ENCODE results near the gene ZNF407.

ZNF407 gene

DNA sequence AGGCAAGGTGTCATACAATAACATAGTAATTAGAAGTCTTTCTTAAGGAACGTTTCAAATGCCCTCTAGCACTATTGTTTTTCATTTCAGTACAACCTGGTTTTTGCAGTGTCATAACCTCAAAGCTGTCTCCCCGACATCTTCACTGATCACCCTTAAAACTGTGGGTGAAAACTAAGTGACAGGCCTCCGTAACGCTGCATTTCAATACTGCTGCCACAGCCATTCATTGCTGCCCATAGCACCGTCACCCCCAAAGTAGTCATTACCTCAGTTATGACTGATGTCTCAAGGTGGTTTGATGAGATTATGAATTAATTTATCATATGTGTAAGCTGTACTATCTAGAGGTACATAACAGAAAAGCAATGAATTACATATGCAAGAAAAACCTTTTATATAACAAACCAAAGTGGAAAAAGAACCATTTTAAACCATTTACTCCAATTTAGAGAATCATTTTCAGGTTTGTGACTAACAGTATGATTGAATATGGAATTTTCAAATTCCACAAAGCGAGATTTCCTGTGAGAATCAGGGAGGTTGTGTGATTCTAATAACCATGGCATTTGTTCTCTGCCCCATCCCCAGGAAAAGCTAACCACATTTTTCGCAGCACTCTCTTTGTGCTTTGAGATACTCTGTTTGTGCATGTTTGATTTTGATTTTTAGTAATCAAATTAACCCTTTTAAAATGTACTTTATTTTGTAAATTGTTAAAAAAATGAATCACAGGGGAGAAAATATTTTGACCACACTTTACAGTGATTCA, 348.3 kb downstream of the ZNF407 start:
- TF ChIP-seq, protein P1, sequence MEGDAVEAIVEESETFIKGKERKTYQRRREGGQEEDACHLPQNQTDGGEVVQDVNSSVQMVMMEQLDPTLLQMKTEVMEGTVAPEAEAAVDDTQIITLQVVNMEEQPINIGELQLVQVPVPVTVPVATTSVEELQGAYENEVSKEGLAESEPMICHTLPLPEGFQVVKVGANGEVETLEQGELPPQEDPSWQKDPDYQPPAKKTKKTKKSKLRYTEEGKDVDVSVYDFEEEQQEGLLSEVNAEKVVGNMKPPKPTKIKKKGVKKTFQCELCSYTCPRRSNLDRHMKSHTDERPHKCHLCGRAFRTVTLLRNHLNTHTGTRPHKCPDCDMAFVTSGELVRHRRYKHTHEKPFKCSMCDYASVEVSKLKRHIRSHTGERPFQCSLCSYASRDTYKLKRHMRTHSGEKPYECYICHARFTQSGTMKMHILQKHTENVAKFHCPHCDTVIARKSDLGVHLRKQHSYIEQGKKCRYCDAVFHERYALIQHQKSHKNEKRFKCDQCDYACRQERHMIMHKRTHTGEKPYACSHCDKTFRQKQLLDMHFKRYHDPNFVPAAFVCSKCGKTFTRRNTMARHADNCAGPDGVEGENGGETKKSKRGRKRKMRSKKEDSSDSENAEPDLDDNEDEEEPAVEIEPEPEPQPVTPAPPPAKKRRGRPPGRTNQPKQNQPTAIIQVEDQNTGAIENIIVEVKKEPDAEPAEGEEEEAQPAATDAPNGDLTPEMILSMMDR (IDR thresholded peaks at IDR 0.05; ENCODE audit: low read depth, low read length) = no peak
- Histone ChIP-seq H3K27me3 (no peaks in the 10 kb centered on the region), H3K36me3 (no peaks in the 10 kb centered on the region), H3K4me1 (no peaks in the 10 kb centered on the region), H3K9me3 (no peaks in the 10 kb centered on the region), H3K4me3 (ENCODE audit: low read depth, low read length) (no peak overlapping the region)
- no peak for DNase-seq

DNA sequence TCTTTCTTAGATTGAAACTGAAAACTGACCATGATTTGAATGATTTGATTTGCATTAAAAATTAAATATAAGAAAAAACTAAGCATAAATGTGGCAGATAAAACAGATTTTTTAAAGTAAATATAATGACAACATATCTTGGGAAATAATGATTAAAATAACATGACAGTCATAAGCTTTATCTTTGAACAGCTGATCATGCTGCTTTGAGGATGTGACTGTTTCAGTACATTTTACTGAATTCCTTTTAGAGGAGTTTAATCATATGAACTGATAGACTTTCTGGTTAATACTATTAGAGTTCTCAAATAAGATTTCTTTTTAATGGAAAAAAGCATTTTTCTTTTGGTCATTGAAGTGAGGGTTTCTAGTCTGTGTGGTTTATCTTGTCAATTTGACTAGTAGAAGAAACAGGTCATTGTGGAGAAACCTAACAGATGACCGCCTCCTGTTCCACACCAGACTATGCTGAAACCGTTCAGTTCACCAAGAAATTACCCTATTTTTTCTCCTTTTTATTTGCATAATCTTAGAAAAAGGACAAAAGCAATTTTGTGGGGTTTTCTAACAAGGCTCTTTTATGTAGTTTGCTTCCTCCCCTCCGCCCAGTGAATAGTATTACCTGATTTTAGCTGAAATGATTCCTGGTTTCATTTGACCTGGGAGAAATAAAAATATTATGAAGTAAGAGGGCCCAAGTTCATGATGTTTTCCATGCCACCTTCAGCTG, 349.1 kb downstream of the ZNF407 start:
- Histone ChIP-seq H3K4me3 (ENCODE audit: low read depth, low read length) (no peak overlapping the region), H3K4me1 (no peaks in the 10 kb centered on the region), H3K9me3 (no peaks in the 10 kb centered on the region), H3K27me3 (no peaks in the 10 kb centered on the region), H3K36me3 (no peaks in the 10 kb centered on the region)
- no peak for DNase-seq
- TF ChIP-seq, protein P1 (IDR thresholded peaks at IDR 0.05; ENCODE audit: low read depth, low read length) = no peak

DNA sequence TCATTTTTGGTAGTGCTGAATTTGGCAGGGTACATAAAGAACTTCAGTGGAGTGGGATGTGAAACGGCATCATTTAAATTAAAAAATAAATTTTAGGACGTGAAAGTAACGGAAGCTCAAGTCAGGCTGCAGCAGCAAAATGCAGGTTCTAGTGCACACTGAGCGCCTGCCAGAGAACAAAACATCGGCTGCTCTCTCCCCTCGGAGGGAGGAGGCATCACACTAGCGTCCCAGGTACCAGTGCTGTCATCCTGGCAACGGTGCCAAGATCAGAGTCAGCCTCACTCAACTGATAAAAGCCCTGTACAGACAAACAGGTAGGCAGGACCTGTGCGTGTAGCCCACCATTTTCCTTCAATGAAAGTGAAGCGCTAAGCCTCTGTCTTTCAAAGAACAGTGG, 349.7 kb downstream of the ZNF407 start:
- H3K4me1 ChIP-seq = no peaks in the 10 kb centered on the region
- no peaks in the 10 kb centered on the region for H3K36me3 ChIP-seq
- no peak for DNase-seq
- H3K27me3 ChIP-seq = no peaks in the 10 kb centered on the region
- TF ChIP-seq, protein P1 (IDR thresholded peaks at IDR 0.05; ENCODE audit: low read depth, low read length) = no peak
- no peak overlapping the region for H3K4me3 ChIP-seq (ENCODE audit: low read depth, low read length)
- no peaks in the 10 kb centered on the region for H3K9me3 ChIP-seq

DNA sequence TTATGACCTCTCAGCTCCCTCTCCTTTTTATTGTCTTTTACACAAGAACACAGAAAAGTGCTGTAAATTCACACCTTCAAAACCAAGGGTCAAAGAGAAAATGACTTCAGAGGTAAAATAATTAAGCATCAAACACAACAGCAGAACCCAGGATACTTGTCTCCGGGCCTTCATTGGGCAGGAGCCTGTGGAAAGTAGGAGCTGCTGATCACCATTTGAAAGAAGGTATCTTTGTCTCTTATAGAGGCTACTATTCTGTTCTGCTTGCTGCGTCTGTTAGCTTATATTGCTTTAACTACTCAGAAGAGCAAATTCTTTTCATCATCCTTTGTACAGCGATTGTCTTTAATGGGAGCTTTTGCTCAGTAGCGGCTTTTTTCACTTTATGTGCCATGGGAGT, 350.2 kb downstream of the ZNF407 start:
- TF ChIP-seq, protein P1 (IDR thresholded peaks at IDR 0.05; ENCODE audit: low read depth, low read length) = no peak
- Histone ChIP-seq H3K36me3 (no peaks in the 10 kb centered on the region), H3K4me3 (ENCODE audit: low read depth, low read length) (no peak overlapping the region), H3K9me3 (no peaks in the 10 kb centered on the region), H3K27me3 (no peaks in the 10 kb centered on the region), H3K4me1 (no peaks in the 10 kb centered on the region)
- DNase-seq = no peak

DNA sequence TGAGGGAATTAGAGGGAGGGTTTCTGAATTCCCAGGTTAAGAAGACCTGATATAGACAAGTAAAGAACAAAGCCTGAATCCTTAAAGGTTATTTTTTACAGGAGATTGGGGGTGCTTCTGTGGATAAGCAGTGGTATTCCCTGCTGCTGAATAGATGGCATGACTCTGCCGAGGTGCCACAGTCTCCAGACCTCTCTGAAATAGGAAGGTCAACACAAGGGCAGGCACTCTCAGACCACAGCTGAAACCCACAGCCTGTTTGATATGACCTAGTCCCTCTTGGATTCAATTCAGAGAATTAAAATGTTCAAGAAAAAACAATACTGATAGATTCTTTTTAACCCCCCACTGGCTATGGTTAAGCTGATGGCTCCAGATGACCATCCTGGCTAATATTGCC, 351.9 kb downstream of the ZNF407 start:
- H3K9me3 ChIP-seq = no peaks in the 10 kb centered on the region
- no peaks in the 10 kb centered on the region for H3K4me1 ChIP-seq
- no peak for DNase-seq
- H3K36me3 ChIP-seq = no peaks in the 10 kb centered on the region
- no peak overlapping the region for H3K4me3 ChIP-seq (ENCODE audit: low read depth, low read length)
- no peaks in the 10 kb centered on the region for H3K27me3 ChIP-seq
- TF ChIP-seq, protein P1 (IDR thresholded peaks at IDR 0.05; ENCODE audit: low read depth, low read length) = no peak

DNA sequence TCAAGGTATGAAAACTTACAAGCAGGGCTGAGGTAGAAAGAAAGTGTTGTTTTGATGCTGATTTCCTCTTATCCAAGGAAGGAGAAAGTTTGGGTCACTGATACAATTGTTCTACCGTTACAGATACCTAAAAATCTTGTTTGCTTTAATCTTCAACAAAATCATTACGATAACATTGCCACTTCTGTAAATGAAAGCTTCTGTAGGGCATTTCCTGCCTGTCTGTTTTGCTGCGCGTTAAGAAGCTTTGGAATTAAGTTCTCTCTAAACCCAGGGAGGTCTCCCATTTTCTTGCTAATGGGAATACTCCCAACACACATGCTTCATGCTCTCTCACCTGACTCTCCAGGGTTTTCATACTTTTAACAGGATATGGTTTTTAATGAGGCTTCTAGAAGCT, 352.8 kb downstream of the ZNF407 start:
- Histone ChIP-seq H3K27me3 (no peaks in the 10 kb centered on the region), H3K4me1 (no peaks in the 10 kb centered on the region), H3K4me3 (ENCODE audit: low read depth, low read length) (no peak overlapping the region), H3K36me3 (no peaks in the 10 kb centered on the region), H3K9me3 (no peaks in the 10 kb centered on the region)
- TF ChIP-seq, protein P1 (IDR thresholded peaks at IDR 0.05; ENCODE audit: low read depth, low read length) = no peak
- no peak for DNase-seq

All from BE2C (cell line).